Stimulated activated CD4-positive, alpha-beta T cell treated with anti-CD3 and anti-CD28 coated beads, Interleukin-4, amount 100 ng/mL, for 1 hour (primary cell): ENCODE measurements around the gene CDH8.

Experiments used
- DNase-seq: peaks from one replicate; pipeline ENCODE4 v3.0.0-alpha.2; 2020

CDH8 gene

GRCh38 chr16:62022688-62023087 lies 13.6 kb downstream of the CDH8 start:
- DNase-seq: no peak

GRCh38 chr16:62021161-62021581 lies 15.1 kb downstream of the CDH8 start:
- DNase-seq: no peak

DNA sequence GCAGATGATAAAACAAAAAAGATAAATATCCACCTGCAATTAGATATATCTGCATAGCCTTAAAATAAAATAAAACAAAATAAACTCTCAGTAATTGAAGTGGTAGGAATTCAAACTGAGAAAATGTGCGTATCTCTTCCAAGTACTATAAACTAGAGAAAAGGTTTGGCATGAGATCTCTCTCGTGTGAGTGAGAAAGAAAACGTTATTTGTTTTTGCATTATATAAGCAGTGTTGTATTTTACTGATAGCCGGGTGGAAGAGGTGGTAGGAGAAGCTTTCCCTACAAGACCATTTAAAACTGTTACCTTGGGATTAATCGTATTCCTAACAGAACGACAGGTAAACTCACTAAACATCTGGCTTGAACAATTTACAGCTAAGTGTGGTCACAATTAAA lies 15.6 kb downstream of the CDH8 start:
- DNase-seq: no peak

- no peak for DNase-seq
Observed at GRCh38 chr16:62019851-62020250, 16.4 kb downstream of the CDH8 start.

- no peak for DNase-seq
Observed at GRCh38 chr16:62018301-62019060, 17.8 kb downstream of the CDH8 start.

DNA sequence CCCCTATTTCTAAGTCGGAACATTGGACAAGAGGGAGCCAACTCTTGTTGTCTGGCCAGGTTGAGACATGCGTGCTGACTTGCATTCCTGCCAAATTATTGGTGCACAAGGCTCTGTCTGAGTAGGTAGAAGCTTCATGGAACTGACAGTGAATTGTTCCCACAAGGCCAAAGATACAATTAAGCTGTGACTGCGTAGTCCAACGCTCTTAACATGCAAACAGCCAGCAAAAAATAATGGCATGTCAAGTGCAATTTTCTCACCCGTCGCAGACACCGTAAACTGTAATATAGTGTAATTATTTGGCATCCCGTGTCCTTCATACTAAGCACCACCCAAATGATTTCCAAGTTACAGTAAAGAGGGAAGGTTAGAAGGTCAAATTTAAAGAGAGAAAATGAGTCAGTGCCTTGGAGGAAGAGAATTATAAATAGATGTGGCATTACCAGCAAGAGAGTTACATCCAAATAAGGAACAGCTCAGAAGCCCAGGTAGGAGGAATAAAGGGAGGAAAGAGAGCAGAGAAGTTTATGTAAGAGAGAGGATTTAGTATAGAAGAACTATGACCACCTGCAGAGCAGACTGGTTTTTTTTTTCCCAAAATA lies 21.8 kb downstream of the CDH8 start:
- DNase-seq: no peak

DNA sequence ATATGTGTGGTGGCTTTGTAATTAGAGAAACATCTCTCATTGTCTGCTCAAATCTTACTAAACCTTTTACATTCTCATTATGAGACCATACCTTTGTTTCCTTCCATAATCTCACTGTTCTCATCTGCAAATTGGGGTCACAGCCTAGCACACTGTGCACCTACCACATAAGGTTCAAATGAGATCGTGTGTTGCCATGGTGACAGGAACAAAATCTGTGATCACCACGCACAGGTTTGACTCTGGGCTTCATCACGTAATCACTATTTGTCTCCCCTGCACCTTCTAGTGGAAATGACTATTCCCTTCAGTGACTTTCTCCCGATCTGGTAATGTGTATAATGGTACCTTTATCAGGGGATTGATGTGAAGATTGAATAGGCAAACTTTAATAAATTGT lies 26.1 kb downstream of the CDH8 start:
- no peak for DNase-seq

DNA sequence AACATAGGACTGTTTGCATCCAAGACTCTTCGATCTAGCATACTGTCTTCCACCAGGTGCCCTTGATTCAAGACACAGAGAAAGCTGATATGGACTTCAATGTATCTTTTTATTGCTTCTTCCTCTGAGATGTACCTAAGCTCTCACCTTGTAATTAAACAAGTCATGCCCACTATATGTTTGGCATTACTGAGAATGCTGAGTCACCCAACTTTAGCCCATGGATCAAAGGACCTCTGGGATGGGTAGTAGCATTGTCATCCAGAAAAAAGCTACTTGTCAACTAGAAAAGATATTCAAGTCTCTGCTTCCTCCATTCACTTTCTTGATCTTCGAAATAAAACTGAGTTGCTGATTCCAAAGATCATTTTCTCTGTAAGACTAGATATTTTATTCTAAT lies 37.8 kb downstream of the CDH8 start:
- DNase-seq: no peak

DNA sequence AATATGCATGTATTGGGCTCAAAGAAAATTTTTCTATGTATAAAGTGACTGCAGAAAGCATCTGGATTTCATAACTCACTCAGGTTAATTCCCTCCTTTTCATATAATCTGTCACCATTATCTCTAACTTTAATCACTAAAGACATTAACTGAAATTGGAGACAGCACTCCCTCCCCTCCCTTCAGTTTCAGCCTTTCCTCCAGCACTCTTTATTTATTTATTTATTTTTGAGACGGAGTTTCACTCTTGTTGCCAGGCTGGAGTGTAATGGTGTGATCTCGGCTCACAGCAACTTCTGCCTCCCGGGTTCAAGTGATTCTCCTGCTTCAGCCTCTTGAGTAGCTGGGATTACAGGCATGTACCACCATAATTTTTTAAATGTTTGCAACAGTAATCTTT lies 43.1 kb downstream of the CDH8 start:
- no peak for DNase-seq

DNA sequence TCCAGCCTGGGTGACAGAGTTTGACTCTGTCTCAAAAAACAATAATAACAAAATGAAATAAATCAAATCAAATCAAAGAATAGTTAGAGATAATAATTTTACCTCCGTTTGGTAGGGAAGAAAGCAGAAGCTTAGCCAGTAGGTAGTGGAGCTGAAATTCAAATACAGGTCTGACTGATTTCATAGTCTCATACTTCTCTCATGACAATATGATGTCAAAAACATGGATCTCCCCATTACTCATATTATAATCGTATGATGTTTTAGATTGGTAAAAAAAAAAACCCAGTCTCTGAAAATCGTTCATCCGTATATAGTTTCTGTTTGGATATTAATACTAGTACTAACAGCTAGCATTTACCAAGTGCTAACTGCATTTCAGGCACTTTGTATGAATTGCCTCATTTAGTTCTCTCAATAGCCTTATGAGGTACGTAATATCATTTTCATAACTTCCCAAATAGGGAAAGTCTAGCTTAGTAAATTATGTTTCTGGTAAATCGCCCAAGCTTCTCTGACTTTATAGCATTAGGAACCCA lies 48.7 kb downstream of the CDH8 start:
- no peak for DNase-seq

DNA sequence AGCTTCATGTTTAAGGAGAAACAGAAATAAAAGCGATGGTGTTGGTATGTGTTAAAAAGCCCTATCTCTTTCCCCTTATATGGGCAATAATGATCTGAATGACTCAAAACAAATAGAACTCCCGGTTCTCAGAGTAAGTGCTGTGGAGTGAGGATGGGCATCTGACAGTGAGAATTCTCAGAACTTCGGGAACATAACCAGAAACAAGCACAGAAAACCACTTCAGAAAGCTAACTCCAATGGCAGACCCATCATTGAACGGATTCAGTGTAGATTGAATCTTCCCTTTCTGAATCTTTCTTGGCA lies 67.2 kb downstream of the CDH8 start:
- DNase-seq: no peak

DNA sequence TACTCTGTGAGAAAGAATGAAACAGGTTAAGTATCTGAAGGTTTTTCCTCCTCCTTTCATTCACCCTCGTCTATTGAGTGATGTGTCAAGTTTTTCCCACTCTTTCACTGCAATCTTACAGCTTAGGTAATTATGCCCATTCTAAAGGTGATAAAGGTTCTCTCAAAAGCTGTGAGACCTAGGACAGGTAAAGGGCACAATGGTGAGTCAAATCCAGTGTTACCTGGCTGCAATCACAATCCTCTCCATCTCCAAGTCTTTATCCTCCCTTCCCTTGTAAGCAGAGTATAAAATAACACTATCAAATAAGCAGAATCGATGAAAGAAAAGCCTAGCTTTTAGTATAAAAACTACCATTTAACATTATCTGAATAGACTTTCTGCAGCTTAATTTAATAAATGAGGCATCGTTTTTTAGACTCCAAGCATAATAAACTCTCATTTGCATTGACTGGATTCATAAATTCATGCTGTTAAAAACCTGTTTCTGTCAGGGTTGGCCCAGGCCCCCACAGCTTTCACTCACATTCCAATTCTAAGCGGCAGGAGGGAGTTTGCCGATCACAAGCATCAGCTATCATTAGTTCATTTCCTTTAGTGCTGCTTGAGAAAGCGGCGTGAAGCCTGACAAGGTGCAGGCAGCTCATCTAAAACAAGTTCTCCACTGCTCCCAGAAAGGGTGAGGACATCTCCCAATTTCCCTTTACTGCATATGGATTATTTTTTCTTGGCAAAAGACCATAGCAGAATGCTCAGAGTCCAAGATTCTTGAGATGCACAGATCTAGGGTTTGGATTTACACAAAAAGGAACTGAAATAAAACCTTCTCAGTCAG lies 67.8 kb downstream of the CDH8 start:
- no peak for DNase-seq

- no peak for DNase-seq
Observed at GRCh38 chr16:61957075-61957855, 79.0 kb downstream of the CDH8 start.

GRCh38 chr16:61952841-61953240 lies 83.4 kb downstream of the CDH8 start:
- no peak for DNase-seq

GRCh38 chr16:61948414-61948813 lies 87.8 kb downstream of the CDH8 start:
- no peak for DNase-seq

DNA sequence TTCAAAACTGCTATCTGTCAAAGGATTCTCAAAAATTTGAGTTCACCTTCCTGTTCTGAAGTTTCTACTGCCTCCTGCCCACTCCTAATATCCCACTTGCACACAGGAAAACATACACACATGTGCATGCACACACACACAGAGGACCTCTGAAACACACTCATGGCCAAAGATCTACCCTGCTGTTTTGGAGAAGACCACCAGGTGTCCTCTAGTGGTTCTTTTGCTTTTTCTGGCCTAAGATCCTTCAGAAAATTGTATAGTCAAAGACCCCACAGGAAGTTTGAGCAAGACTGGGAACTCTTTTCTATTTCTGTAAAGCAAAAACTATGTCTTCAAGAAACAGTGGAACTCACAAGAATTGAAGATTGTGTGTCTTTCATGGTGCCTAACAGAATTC lies 90.2 kb downstream of the CDH8 start:
- no peak for DNase-seq

- DNase-seq: no peak
Observed at GRCh38 chr16:61945511-61945910, 90.7 kb downstream of the CDH8 start.

DNA sequence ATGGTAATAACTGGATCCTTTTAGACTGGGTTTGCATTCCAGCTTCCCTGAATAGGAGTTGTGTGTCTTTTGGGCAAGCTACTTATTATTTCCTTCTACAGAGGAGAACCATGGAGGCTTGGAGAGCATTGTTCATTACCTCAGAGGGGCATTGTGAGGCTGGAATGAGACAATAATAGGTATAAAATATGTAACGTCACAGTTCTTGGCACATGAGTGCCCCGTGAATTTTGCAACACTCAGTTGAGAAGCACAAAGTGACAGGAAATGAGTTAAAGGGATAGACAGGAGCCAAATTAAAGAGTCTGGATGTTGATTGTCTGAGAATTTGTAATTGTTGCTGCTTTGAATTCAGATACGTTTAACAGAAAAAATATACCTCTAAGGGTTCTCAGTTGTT lies 92.2 kb downstream of the CDH8 start:
- no peak for DNase-seq

- no peak for DNase-seq
Observed at GRCh38 chr16:61940611-61941010, 95.6 kb downstream of the CDH8 start.

GRCh38 chr16:61937646-61938045 lies 98.6 kb downstream of the CDH8 start:
- DNase-seq: no peak

GRCh38 chr16:61936522-61936921 lies 99.7 kb downstream of the CDH8 start:
- DNase-seq: no peak

DNA sequence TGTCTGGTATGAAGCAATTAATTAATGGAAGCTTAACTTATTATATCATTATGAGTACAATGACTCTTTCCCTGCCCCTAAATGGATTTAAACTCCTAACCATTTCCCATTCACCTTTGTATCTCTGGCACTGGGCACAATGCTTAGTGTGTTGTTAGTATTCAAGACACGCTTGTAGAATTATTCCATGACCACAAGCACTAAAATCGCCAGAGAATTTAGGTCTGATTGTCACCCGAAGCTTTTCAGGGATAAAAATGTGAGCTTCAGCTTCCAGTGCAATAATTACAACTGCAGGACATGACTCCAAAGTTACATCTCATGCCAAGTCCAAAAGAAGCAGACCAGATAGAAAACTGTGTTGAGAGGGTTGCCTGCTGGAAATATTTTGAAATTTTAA lies 101.6 kb downstream of the CDH8 start:
- DNase-seq: no peak

DNA sequence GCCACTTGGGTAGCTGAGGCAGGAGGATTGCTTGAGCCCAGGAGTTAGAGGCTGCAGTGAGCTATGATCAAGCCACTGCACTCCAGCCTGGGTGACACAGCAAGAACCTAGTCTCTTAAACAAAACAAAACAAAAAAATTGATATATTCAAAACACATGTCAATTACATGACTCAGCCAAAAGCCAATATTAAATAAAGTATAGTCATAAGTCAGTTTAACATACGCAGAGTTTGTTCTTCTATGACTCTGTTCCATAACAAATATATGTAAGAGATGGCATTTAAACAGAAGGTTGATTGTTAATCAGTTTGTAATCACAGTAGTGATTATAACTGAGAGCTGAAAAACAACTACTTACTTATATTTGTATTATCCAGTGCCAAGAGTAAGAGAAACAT lies 106.5 kb downstream of the CDH8 start:
- no peak for DNase-seq
